Activated T-cell treated with anti-CD3 and anti-CD28 coated beads for 24 hours (primary cell): ENCODE measurements around the gene MYH3.
"Not testable (repeated sequence)": the region's sequence is repeated elsewhere in the genome, so short reads cannot be mapped to it uniquely, and the experiment has no call there.

Experiments used
- DNase-seq: peaks from one replicate; pipeline ENCODE4 v3.0.0-alpha.2; 2020; ENCODE audit warnings: low read depth

MYH3 gene

GRCh38 chr17:10657148-10657547 is at the start of gene MYH3:
MYH3 (minus strand) TSS chr17:10657309; CDS start chr17:10655064, 2,245 bp downstream.
- no peak for DNase-seq

GRCh38 chr17:10705727-10706126 is 48.6 kb upstream of the MYH3 start:
- no peak for DNase-seq

- DNase-seq: no peak
Observed at GRCh38 chr17:10702574-10702973, 45.5 kb upstream of the MYH3 start.

- no peak for DNase-seq
Observed at GRCh38 chr17:10699856-10700255, 42.7 kb upstream of the MYH3 start.

- DNase-seq: no peak
Observed at GRCh38 chr17:10698096-10698818, 41.1 kb upstream of the MYH3 start.

- DNase-seq: peak; percentile 91
Observed at GRCh38 chr17:10697092-10698081, 40.3 kb upstream of the MYH3 start, which contains the start of the genes ADPRM and SCO1. ADPRM (plus strand) TSS chr17:10697594; CDS start chr17:10704927, 7,333 bp downstream. SCO1 (minus strand) TSS chr17:10697533; CDS start chr17:10697507, 26 bp downstream.

GRCh38 chr17:10695875-10696407 is 38.8 kb upstream of the MYH3 start:
- DNase-seq: not testable (repeated sequence)

GRCh38 chr17:10687499-10687898 is 30.4 kb upstream of the MYH3 start:
- no peak for DNase-seq

- DNase-seq: no peak
Observed at GRCh38 chr17:10683853-10684252, 26.7 kb upstream of the MYH3 start.

GRCh38 chr17:10681866-10682446 is 24.8 kb upstream of the MYH3 start:
- no peak for DNase-seq

- no peak for DNase-seq
Observed at GRCh38 chr17:10674704-10675103, 17.6 kb upstream of the MYH3 start.

GRCh38 chr17:10673312-10673711 is 16.2 kb upstream of the MYH3 start:
- DNase-seq: no peak

GRCh38 chr17:10668775-10669174 is 11.7 kb upstream of the MYH3 start:
- no peak for DNase-seq

GRCh38 chr17:10666906-10667305 is 9.8 kb upstream of the MYH3 start:
- DNase-seq: no peak

GRCh38 chr17:10664571-10664970 is 7.5 kb upstream of the MYH3 start:
- DNase-seq: no peak

GRCh38 chr17:10663231-10663630 is 6.1 kb upstream of the MYH3 start:
- DNase-seq: no peak

- no peak for DNase-seq
Observed at GRCh38 chr17:10661437-10661836, 4.3 kb upstream of the MYH3 start.

- no peak for DNase-seq
Observed at GRCh38 chr17:10657879-10658278, 770 bp upstream of the MYH3 start.

- no peak for DNase-seq
Observed at GRCh38 chr17:10653987-10654386, 3.1 kb downstream of the MYH3 start.

- no peak for DNase-seq
Observed at GRCh38 chr17:10652984-10653659, 4.0 kb downstream of the MYH3 start.

- DNase-seq: no peak
Observed at GRCh38 chr17:10651927-10652326, 5.2 kb downstream of the MYH3 start.

GRCh38 chr17:10649602-10650001 is 7.5 kb downstream of the MYH3 start:
- no peak for DNase-seq
